IMR-90 (cell line): ENCODE measurements around the gene RABGAP1. TPM values are rescaled to one million over a fixed set of nuclear protein-coding genes. Genes with fewer than 3 reads are reported as not detected.

Experiments
- ATAC-seq: fragments of 200-7000 bp; cut with Tn5 transposase; 2 replicates; pipeline ENCODE4 v1.9.1; 2020; ENCODE audit warnings: low read depth, mild to moderate bottlenecking, moderate library complexity
- BruUV-seq: library from RNA; stranded (reverse); fragments of 400-500 nt; replicated peaks from 2 replicates; lab custom pipeline; 2021; lab: Mats Ljungman, UMichigan
- CTCF ChIA-PET: fragments of 300-600 bp; formaldehyde crosslinking; extraction: SDS; loops from one replicate; lab custom pipeline; 2021; ENCODE audit warnings: antibody characterized with exemption; lab: Yijun Ruan, JAX
- POLR2A ChIA-PET: fragments of 300-600 bp; sonication (Branson Sonifier 250); formaldehyde crosslinking; loops from one replicate; lab custom pipeline; 2022; ENCODE audit warnings: antibody characterized with exemption; ENCODE audit not compliant: unreplicated experiment; lab: Charles Lee
- DNase-seq: peaks from one replicate; pipeline ENCODE4 v3.0.0; 2013
- H2AFZ ChIP-seq: replicated peaks from 2 replicates; pipeline ENCODE3; 2013; ENCODE audit warnings: low read length, mild to moderate bottlenecking; ENCODE audit not compliant: poor library complexity
- H2AK5ac ChIP-seq: 2 replicates; pipeline ENCODE4 v1.6.1; 2013; ENCODE audit warnings: low read depth, low read length, inconsistent platforms
- H2AK9ac ChIP-seq: replicated peaks from 2 replicates; pipeline ENCODE3; 2013; ENCODE audit warnings: mild to moderate bottlenecking, low read depth, low read length, moderate library complexity; ENCODE audit not compliant: poor library complexity
- H2BK120ac ChIP-seq: 2 replicates; pipeline ENCODE4 v1.6.1; 2013; ENCODE audit warnings: low read depth, low read length, inconsistent platforms
- H2BK15ac ChIP-seq: 3 replicates; pipeline ENCODE4 v1.6.1; 2013; ENCODE audit warnings: low read depth, low read length, inconsistent platforms
- H2BK20ac ChIP-seq: 2 replicates; pipeline ENCODE4 v1.6.1; 2013; ENCODE audit warnings: low read depth, mild to moderate bottlenecking, inconsistent platforms, low read length, moderate library complexity
- H2BK5ac ChIP-seq: 2 replicates; pipeline ENCODE4 v1.6.1; 2013; ENCODE audit warnings: mild to moderate bottlenecking, low read depth, low read length, inconsistent platforms; ENCODE audit not compliant: poor library complexity, severe bottlenecking
- H3K14ac ChIP-seq: replicated peaks from 2 replicates; pipeline ENCODE4 v1.6.1; 2013; ENCODE audit warnings: low read depth, low read length, inconsistent platforms
- H3K18ac ChIP-seq: 2 replicates; pipeline ENCODE4 v1.6.1; 2013; ENCODE audit warnings: low read depth, low read length, control low read depth
- H3K23ac ChIP-seq: 2 replicates; pipeline ENCODE4 v1.6.1; 2013; ENCODE audit warnings: low read depth, low read length, inconsistent platforms
- H3K27ac ChIP-seq: 2 replicates; pipeline ENCODE4 v1.5.1; 2013; ENCODE audit warnings: mild to moderate bottlenecking, control low read depth, low read length; ENCODE audit not compliant: insufficient read depth
- H3K27me3 ChIP-seq: 2 replicates; pipeline ENCODE4 v1.6.1; 2013; ENCODE audit warnings: low read length; ENCODE audit not compliant: control insufficient read depth, insufficient read depth
- H3K36me3 ChIP-seq: 2 replicates; pipeline ENCODE4 v1.6.1; 2013; ENCODE audit warnings: low read length, mixed read lengths; ENCODE audit not compliant: control insufficient read depth, insufficient read depth
- H3K4ac ChIP-seq: 2 replicates; pipeline ENCODE4 v1.6.1; 2013; ENCODE audit warnings: low read depth, low read length, inconsistent platforms
- H3K4me1 ChIP-seq: 2 replicates; pipeline ENCODE4 v1.6.1; 2013; ENCODE audit warnings: low read length, mixed read lengths; ENCODE audit not compliant: control insufficient read depth, insufficient read depth
- H3K4me2 ChIP-seq: 2 replicates; pipeline ENCODE4 v1.6.1; 2013; ENCODE audit warnings: low read depth, mild to moderate bottlenecking, control low read depth, low read length, moderate library complexity
- H3K4me3 ChIP-seq: 2 replicates; pipeline ENCODE4 v1.5.1; 2013; ENCODE audit warnings: low read depth, mild to moderate bottlenecking, control low read depth, low read length, moderate library complexity; ENCODE audit not compliant: insufficient read depth
- H3K56ac ChIP-seq: 2 replicates; pipeline ENCODE4 v1.6.1; 2013; ENCODE audit warnings: low read length, inconsistent platforms; ENCODE audit not compliant: insufficient read depth; ENCODE audit errors: extremely low read depth
- H3K79me1 ChIP-seq, 2 experiments: 2 replicates each; pipeline ENCODE4 v1.6.1; 2013; ENCODE audit warnings: low read length in 2 of 2, inconsistent platforms in 1 of 2, low read depth in 1 of 2
- H3K9ac ChIP-seq: 2 replicates; pipeline ENCODE4 v1.6.1; 2013; ENCODE audit warnings: low read depth, low read length, control low read depth
- H3K9me1 ChIP-seq: 2 replicates; pipeline ENCODE4 v1.6.1; 2013; ENCODE audit warnings: low read length, inconsistent platforms; ENCODE audit not compliant: insufficient read depth
- H3K9me3 ChIP-seq: 2 replicates; pipeline ENCODE4 v1.6.1; 2013; ENCODE audit warnings: low read length; ENCODE audit not compliant: control insufficient read depth, insufficient read depth
- H4K20me1 ChIP-seq: 2 replicates; pipeline ENCODE4 v1.6.1; 2013; ENCODE audit warnings: low read length, inconsistent platforms; ENCODE audit not compliant: insufficient read depth
- H4K5ac ChIP-seq: 2 replicates; pipeline ENCODE4 v1.6.1; 2013; ENCODE audit warnings: mild to moderate bottlenecking, low read depth, low read length, control low read depth
- H4K8ac ChIP-seq, 2 experiments: 2 replicates each; pipeline ENCODE4 v1.6.1; 2013; ENCODE audit warnings: low read depth in 2 of 2, low read length in 2 of 2, control low read depth in 1 of 2, inconsistent platforms in 1 of 2
- H4K91ac ChIP-seq: 2 replicates; pipeline ENCODE4 v1.6.1; 2013; ENCODE audit warnings: low read depth, low read length, inconsistent platforms; ENCODE audit not compliant: insufficient read depth
- BHLHE40 ChIP-seq: fragments of 150-350 bp; IDR thresholded peaks from 2 replicates; pipeline ENCODE4 v1.6.1; 2016; ENCODE audit warnings: mild to moderate bottlenecking, low read depth, low read length
- CEBPB ChIP-seq: IDR thresholded peaks from 2 replicates; pipeline ENCODE4 v1.6.1; 2012; ENCODE audit warnings: low read depth, low read length, improper control_type of control experiment
- CHD1 ChIP-seq: IDR thresholded peaks from 2 replicates; pipeline ENCODE4 v1.6.1; 2012; ENCODE audit warnings: low read depth, low read length, improper control_type of control experiment
- CTCF ChIP-seq: conservative IDR thresholded peaks from 2 replicates; pipeline ENCODE4 v1.5.1; 2012; ENCODE audit warnings: mild to moderate bottlenecking, low read depth, low read length, improper control_type of control experiment
- ELK1 ChIP-seq: fragments of 150-350 bp; IDR thresholded peaks from 2 replicates; pipeline ENCODE4 v1.6.1; 2016; ENCODE audit warnings: low read depth, mild to moderate bottlenecking, low read length, moderate library complexity, borderline replicate concordance
- FOS ChIP-seq: fragments of 150-350 bp; IDR thresholded peaks from 2 replicates; pipeline ENCODE4 v1.6.1; 2016; ENCODE audit warnings: low read depth, low read length
- MAFK ChIP-seq: IDR thresholded peaks from 2 replicates; pipeline ENCODE4 v1.6.1; 2012; ENCODE audit warnings: low read depth, low read length, improper control_type of control experiment
- MAZ ChIP-seq: IDR thresholded peaks from 2 replicates; pipeline ENCODE4 v1.6.1; 2012; ENCODE audit warnings: low read depth, mild to moderate bottlenecking, low read length, improper control_type of control experiment, moderate library complexity, borderline replicate concordance
- MXI1 ChIP-seq: IDR thresholded peaks from 2 replicates; pipeline ENCODE4 v1.6.1; 2012; ENCODE audit warnings: low read depth, mild to moderate bottlenecking, low read length, moderate library complexity, borderline replicate concordance
- NFE2L2 ChIP-seq: fragments of 150-350 bp; IDR thresholded peaks from 2 replicates; pipeline ENCODE4 v1.6.1; 2016; ENCODE audit warnings: low read depth, mild to moderate bottlenecking, low read length
- POLR2A ChIP-seq: IDR thresholded peaks from 2 replicates; pipeline ENCODE4 v1.6.1; 2012; ENCODE audit warnings: mild to moderate bottlenecking, low read depth, low read length
- RAD21 ChIP-seq: IDR thresholded peaks from 2 replicates; pipeline ENCODE4 v1.6.1; 2012; ENCODE audit warnings: low read length, improper control_type of control experiment
- RCOR1 ChIP-seq: IDR thresholded peaks from 2 replicates; pipeline ENCODE4 v1.6.1; 2012; ENCODE audit warnings: mild to moderate bottlenecking, low read length, improper control_type of control experiment; ENCODE audit not compliant: insufficient replicate concordance
- RFX5 ChIP-seq: IDR thresholded peaks from 2 replicates; pipeline ENCODE4 v1.8.0; 2012; ENCODE audit warnings: low read depth, mild to moderate bottlenecking, low read length, moderate library complexity
- SMC3 ChIP-seq: fragments of 150-350 bp; IDR thresholded peaks from 2 replicates; pipeline ENCODE4 v1.6.1; 2016; ENCODE audit warnings: low read depth, mild to moderate bottlenecking, antibody characterized with exemption, low read length, moderate library complexity
- USF2 ChIP-seq: fragments of 150-350 bp; IDR thresholded peaks from 2 replicates; pipeline ENCODE4 v1.6.1; 2017; ENCODE audit warnings: mild to moderate bottlenecking, antibody characterized with exemption, low read length, low read depth
- WGBS, 2 experiments: methylation state at CpG; one replicate each; pipeline versions ENCODE4 v1.1.5 to v1.1.7; 2013; ENCODE audit warnings: missing lambda C conversion rate in 2 of 2; ENCODE audit not compliant: insufficient read length in 1 of 2; ENCODE audit errors: extremely low coverage in 2 of 2; 5-methylcytosine and 5-hydroxymethylcytosine counted together
- dilution Hi-C: fragments of 300-500 bp; cut with HindIII; formaldehyde crosslinking; loops from one replicate; pipeline ENCODE4 v1.14.3; 2018; ENCODE audit warnings: low sequenced_read_pairs; ENCODE audit not compliant: unreplicated experiment
- in situ Hi-C: fragments of 300-500 bp; cut with MboI; formaldehyde crosslinking; loops from 3 replicates; pipeline ENCODE4 v1.14.3; 2019; ENCODE audit warnings: low sequenced_read_pairs, inconsistent platforms, mixed read lengths
- intact Hi-C: fragments of 100-400 bp; cut with micrococcal nuclease; formaldehyde crosslinking; loops from 2 replicates; pipeline ENCODE4 v1.10.0; 2022
- polyA plus RNA-seq, 3 experiments: library from polyadenylated mRNA; depleted of rRNA; stranded (reverse); fragments of >200 nt; gene quantifications; 2 replicates each; pipeline ENCODE4 v1.2.3, GENCODE V29; 2012; ENCODE audit warnings: low replicate concordance in 1 of 3
- total RNA-seq: library from RNA; depleted of rRNA; stranded (reverse); fragments of >200 nt; gene quantifications from 2 replicates; pipeline ENCODE4 v1.2.3, GENCODE V29; 2012

Gene RABGAP1
- total and polyA plus RNA-seq, 2 of the 4 experiments (the other 2 are of a cell fraction), result 20.0 to 53.9 TPM

DNA sequence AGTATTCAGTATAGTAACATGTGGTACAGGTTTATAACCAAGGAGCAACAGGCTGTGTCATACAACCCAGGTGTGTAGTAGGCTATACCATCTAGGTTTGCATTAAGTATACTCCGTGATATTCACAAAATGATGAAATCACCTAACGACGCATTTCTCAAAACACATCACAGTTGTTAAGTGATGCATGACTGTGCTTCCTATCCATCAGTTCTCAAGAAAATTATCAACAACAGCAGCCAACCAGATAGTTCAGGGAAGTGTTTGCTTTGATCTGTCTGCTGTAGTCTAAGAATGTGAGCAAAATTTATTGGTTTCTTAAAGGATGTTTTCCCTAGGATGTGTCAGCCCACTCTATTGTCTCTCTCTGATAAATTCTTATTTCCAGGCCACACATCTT lies 16.9 kb upstream of the RABGAP1 start:
- TF ChIP-seq USF2, result no peak
- TF ChIP-seq MXI1, result no peak
- TF ChIP-seq RFX5, result no peak
- TF ChIP-seq BHLHE40, result no peak
- no peak for TF ChIP-seq NFE2L2
- TF ChIP-seq RCOR1, result no peak
- TF ChIP-seq CEBPB, result no peak
- no peak for TF ChIP-seq CHD1
- no peak for TF ChIP-seq FOS
- TF ChIP-seq MAFK, result no peak
- TF ChIP-seq MAZ, result no peak
- TF ChIP-seq SMC3, result no peak
- no peak for TF ChIP-seq POLR2A
- TF ChIP-seq ELK1, result no peak
- TF ChIP-seq CTCF, result no peak
- TF ChIP-seq RAD21, result no peak
- H3K9me1 ChIP-seq, result peaks cover 3% of the 10 kb centered on the region; the same call in 1 of the 2 replicates
- no peak overlapping the region for H2AK9ac ChIP-seq
- DNase-seq (no peak), ATAC-seq (no peak)
- no peak overlapping the region for H3K9ac ChIP-seq
- ChIA-PET CTCF (interaction anchor here (0.6 kb wide), 2 partner anchors 21 to 587 kb away, joined by 3 to 5 read pairs; no protein-coding TSS in a partner anchor), POLR2A (no interaction called here)
- no peaks in the 10 kb centered on the region for H3K9me3 ChIP-seq
- H3K79me1 ChIP-seq, result peaks cover 29 to 34% of the 10 kb centered on the region in 2 experiments
- H2BK5ac ChIP-seq, result no peak overlapping the region
- no peak overlapping the region for H3K14ac ChIP-seq
- no peak overlapping the region for H3K56ac ChIP-seq
- no peaks in the 10 kb centered on the region for H3K4me1 ChIP-seq
- no peak overlapping the region for H2AFZ ChIP-seq
- H4K91ac ChIP-seq, result no peak overlapping the region
- no peak overlapping the region for H2BK15ac ChIP-seq
- no peaks in the 10 kb centered on the region for H3K27me3 ChIP-seq
- H3K4me3 ChIP-seq, result no peak overlapping the region
- no peak overlapping the region for H3K27ac ChIP-seq
- no peak overlapping the region for H4K5ac ChIP-seq
- no peak overlapping the region for H4K8ac ChIP-seq
- no peak overlapping the region for H3K4ac ChIP-seq
- in situ Hi-C loops, result no loop called here
- BruUV-seq, result no TSS peak
- H2AK5ac ChIP-seq, result no peak overlapping the region
- no peak overlapping the region for H3K18ac ChIP-seq
- intact Hi-C loops, result no loop called here
- WGBS, 2 experiments, result no CpG with 5 or more reads among the region's 3 CpGs
- no peak overlapping the region for H2BK120ac ChIP-seq
- no peak overlapping the region for H3K23ac ChIP-seq
- H2BK20ac ChIP-seq, result no peak overlapping the region
- H4K20me1 ChIP-seq, result no peaks in the 10 kb centered on the region
- peaks cover 10% of the 10 kb centered on the region; the same call in 1 of the 2 replicates for H3K36me3 ChIP-seq
- dilution Hi-C loops, result no loop called here
- H3K4me2 ChIP-seq, result no peak overlapping the region
